Gastrocnemius medialis (tissue), 4 donors: ENCODE results near the gene TNS1. TPM values are rescaled to one million over a fixed set of nuclear protein-coding genes. Genes with fewer than 3 reads are reported as not detected.

Experiments
- ATAC-seq, 2 donors: fragments of 150-250 bp; one replicate each; pipeline ENCODE4 v1.9.1; 2016
- DNase-seq, 2 donors: peaks; one replicate each; pipeline ENCODE4 v3.0.0-alpha.2; 2019
- H3K27ac ChIP-seq, 4 donors: fragments of 200-600 bp; sonication (generic); 1 replicate in 1 of 4; 2 replicates in 3 of 4; pipeline ENCODE4 v1.5.1; 2016 to 2018; ENCODE audit warnings: mild to moderate bottlenecking in 2 of 4, moderate library complexity in 1 of 4
- H3K27me3 ChIP-seq, 3 donors: fragments of 200-600 bp; sonication (generic) in 2 of 3; 1 replicate in 1 of 3; 2 replicates in 2 of 3; pipeline versions ENCODE4 v1.5.1 to v1.6.0; 2016 to 2019; ENCODE audit warnings: mild to moderate bottlenecking in 1 of 3, moderate library complexity in 1 of 3
- H3K36me3 ChIP-seq, 2 donors: fragments of 200-600 bp; sonication (generic) in 1 of 2; one replicate each; pipeline ENCODE4 v1.5.1; 2017 to 2018
- H3K4me1 ChIP-seq, 2 donors: fragments of 200-600 bp; sonication (generic) in 1 of 2; one replicate each; pipeline ENCODE4 v1.5.1; 2016 to 2017; ENCODE audit warnings: mild to moderate bottlenecking in 2 of 2
- H3K4me3 ChIP-seq, 4 donors: fragments of 200-600 bp; sonication (generic) in 3 of 4; 1 replicate in 1 of 4; 2 replicates in 3 of 4; pipeline ENCODE4 v1.5.1; 2016 to 2019; ENCODE audit warnings: mild to moderate bottlenecking in 2 of 4
- H3K9me3 ChIP-seq, 3 donors: fragments of 200-600 bp; sonication (generic) in 2 of 3; 1 replicate in 1 of 3; 2 replicates in 2 of 3; pipeline ENCODE4 v1.5.1; 2016 to 2019
- POLR2A ChIP-seq, 2 donors: fragments of 450-650 bp; IDR thresholded peaks; one replicate each; pipeline ENCODE4 v1.6.1; 2017; ENCODE audit warnings: antibody characterized with exemption in 2 of 2, mild to moderate bottlenecking in 2 of 2, moderate library complexity in 2 of 2
- in situ Hi-C, 4 donors: fragments of 200-750 bp; cut with MboI; loops; one replicate each; pipeline versions ENCODE4 v1.15.0 to v1.8.0; 2017; ENCODE audit warnings: low sequenced_read_pairs in 4 of 4
- intact Hi-C: fragments of 100-400 bp; cut with DNase I; formaldehyde crosslinking; loops from one replicate; pipeline ENCODE4 v1.15.1; 2023; ENCODE audit warnings: low total_unique reads
- total RNA-seq, 4 donors: library from RNA; depleted of rRNA; stranded (reverse); fragments of >200 nt; gene quantifications; one replicate each; pipeline versions ENCODE4 v1.1.0 to v1.2.3, GENCODE V29; 2016
- TF ChIP-seq, protein P1 (sequence below), 5 experiments: fragments of 450-650 bp in 3 of 5; fragments of 200-600 bp in 2 of 5; sonication (generic) in 2 of 5; IDR thresholded peaks in 4 of 5; conservative IDR thresholded peaks in 1 of 5; 1 replicate in 4 of 5; 2 replicates in 1 of 5; pipeline ENCODE4 v1.5.1; 2016 to 2019; ENCODE audit warnings: antibody characterized with exemption in 5 of 5, mild to moderate bottlenecking in 3 of 5, moderate library complexity in 3 of 5

The TNS1 gene
- total RNA-seq, 4 donors from 2014 or later, result 407 to 670 (median 484) TPM

DNA sequence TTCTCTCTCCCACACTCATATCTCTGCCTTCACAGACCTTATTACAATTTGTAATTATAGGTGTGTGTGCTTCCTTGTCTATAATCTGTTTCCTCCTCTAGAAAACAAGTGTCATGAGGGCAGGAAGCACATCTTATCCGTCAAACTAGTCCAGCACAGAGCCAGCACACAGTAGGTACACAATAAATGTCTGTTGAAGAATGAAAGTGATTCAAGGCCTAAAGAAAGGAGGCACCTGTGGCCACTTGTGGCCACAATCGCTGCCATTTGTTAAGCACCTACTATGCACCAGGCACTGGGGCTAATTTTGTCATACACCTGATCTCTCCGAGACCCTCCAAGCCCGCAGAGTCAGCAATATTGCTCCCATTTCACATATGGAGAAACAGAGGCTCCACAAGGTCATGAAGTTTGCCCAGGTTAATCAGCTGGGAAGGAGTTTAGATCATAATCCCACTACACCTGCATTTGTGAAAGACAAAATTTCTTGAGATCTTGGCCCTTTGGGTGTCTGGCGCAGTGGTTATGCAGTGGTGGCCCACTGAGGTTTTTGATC lies 78.4 kb downstream of the TNS1 start:
- H3K9me3 ChIP-seq, result no peaks in the 10 kb centered on the region
- in situ Hi-C loops (no loop called here), intact Hi-C loops (no loop called here)
- H3K4me3 ChIP-seq, result no peak overlapping the region
- H3K27ac ChIP-seq, result peak overlapping the region; percentile 87 to 94 (median 89)
- ATAC-seq (no peak), DNase-seq (no peak)
- no peaks in the 10 kb centered on the region for H3K36me3 ChIP-seq
- TF ChIP-seq, protein P1, sequence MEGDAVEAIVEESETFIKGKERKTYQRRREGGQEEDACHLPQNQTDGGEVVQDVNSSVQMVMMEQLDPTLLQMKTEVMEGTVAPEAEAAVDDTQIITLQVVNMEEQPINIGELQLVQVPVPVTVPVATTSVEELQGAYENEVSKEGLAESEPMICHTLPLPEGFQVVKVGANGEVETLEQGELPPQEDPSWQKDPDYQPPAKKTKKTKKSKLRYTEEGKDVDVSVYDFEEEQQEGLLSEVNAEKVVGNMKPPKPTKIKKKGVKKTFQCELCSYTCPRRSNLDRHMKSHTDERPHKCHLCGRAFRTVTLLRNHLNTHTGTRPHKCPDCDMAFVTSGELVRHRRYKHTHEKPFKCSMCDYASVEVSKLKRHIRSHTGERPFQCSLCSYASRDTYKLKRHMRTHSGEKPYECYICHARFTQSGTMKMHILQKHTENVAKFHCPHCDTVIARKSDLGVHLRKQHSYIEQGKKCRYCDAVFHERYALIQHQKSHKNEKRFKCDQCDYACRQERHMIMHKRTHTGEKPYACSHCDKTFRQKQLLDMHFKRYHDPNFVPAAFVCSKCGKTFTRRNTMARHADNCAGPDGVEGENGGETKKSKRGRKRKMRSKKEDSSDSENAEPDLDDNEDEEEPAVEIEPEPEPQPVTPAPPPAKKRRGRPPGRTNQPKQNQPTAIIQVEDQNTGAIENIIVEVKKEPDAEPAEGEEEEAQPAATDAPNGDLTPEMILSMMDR (IDR thresholded peaks at IDR 0.05 in 4 of 5, conservative IDR thresholded peaks at IDR 0.05 in 1 of 5), result no peak
- no peak for TF ChIP-seq POLR2A (IDR thresholded peaks at IDR 0.05)
- peaks cover 71 to 97% of the 10 kb centered on the region in 2 donors for H3K4me1 ChIP-seq
- no peaks in the 10 kb centered on the region for H3K27me3 ChIP-seq

DNA sequence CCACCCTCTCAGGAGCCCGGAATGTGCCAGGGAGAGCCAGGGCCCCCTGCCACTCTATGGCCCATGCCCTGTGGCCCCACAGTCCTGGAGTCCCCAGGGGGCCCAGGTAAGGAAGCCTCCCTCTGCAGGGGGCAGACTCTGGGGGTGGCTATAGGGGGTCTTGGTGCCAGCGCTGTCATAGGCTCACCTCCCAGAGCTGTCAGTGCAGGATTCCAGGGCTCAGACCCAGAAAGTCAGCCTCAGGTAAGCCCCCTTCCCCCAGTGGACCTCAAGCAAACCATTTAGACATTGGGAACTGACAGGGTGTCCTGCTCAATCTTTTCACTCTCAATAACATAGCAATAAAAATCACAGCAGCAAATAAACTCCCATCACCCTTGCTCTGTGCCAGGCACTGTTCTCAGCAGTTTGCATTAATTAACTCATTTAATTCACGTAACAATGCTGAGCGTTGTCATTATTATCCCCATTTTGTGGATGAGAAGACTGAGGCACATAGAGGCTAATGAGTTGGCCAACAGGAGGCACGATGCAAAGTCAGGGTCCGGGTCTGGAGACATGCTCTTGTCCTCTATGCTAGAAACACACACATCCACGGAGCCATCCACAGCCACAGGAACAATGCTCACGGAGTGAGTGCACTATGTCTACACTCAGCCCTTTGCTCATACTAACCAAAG lies 79.6 kb downstream of the TNS1 start:
- TF ChIP-seq, protein P1 (IDR thresholded peaks at IDR 0.05 in 4 of 5, conservative IDR thresholded peaks at IDR 0.05 in 1 of 5), result peak in 1 of 5 experiments; percentile 6
- no peak for TF ChIP-seq POLR2A (IDR thresholded peaks at IDR 0.05)
- Histone ChIP-seq H3K27me3 (no peaks in the 10 kb centered on the region), H3K27ac (peak overlapping the region; percentile 87 to 94 (median 92)), H3K9me3 (no peaks in the 10 kb centered on the region), H3K4me1 (peaks cover 65 to 96% of the 10 kb centered on the region in 2 donors), H3K36me3 (no peaks in the 10 kb centered on the region), H3K4me3 (no peak overlapping the region)
- ATAC-seq (no peak), DNase-seq (no peak)
- in situ Hi-C loops (no loop called here), intact Hi-C loops (loop anchor here (2.0 kb wide), 1 partner anchor 32 kb away; no protein-coding TSS in a partner anchor)

DNA sequence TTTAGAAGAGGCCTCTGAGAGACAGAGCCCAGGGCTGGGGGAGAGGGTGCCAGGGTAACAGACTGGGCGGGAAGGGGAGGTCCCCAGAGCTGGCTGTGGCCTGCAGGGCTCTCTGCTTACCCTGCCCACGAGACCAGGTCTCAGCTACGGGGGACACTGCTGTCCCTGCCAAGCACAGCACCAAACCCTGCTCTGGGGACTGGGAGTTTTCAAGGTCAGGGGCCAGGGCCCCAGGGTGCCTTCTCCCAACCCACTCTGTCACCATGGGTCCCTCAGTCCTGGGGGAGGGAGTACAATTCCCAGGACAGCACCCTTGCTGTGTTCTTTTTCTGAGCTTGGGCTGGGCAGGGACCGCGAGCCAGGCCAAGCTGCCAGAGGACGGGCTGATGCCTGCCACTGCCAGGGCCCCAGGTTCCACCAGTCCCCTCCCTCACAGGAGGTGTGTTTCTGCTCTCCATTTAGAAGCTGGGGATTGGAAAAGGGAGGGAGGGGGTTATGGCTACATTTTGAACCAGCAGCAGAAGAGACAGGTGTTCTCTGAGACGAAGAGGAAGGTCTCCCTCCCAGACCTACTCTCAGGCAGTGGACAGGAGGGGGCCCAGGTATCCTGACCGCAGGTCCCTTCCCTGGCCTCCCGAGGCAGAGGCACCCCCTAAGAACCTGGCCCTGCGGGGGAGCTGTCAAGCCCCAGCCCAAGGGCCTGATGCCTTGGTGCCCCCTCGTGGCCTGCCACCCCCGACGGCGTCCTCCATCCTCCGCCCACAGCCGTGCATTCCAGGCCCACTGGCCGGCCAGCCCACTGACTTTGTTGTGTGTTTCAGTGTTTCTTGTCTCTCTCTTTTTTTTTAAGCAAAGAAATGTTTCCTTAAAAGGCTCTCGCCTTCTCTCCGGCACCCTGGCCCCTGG lies 80.4 kb downstream of the TNS1 start:
- H3K4me1 ChIP-seq, result peaks cover 65 to 96% of the 10 kb centered on the region in 2 donors
- no peaks in the 10 kb centered on the region for H3K9me3 ChIP-seq
- in situ Hi-C loops, result no loop called here
- ATAC-seq (peak; percentile 50 to 53), DNase-seq (peak in 1 of 2 donors; percentile 49)
- H3K27ac ChIP-seq, result peak overlapping the region; percentile 87 to 94 (median 92)
- no peaks in the 10 kb centered on the region for H3K36me3 ChIP-seq
- TF ChIP-seq, protein P1 (IDR thresholded peaks at IDR 0.05 in 4 of 5, conservative IDR thresholded peaks at IDR 0.05 in 1 of 5), result peak in 4 of 5 experiments; percentile 42 to 70 (median 62)
- TF ChIP-seq POLR2A (IDR thresholded peaks at IDR 0.05), result no peak
- H3K27me3 ChIP-seq, result no peaks in the 10 kb centered on the region
- intact Hi-C loops, result loop anchor here (1.0 to 2.0 kb wide), 2 partner anchors 19 to 32 kb away; no protein-coding TSS in a partner anchor
- peak overlapping the region in 1 of 4 donors; percentile 32 for H3K4me3 ChIP-seq

DNA sequence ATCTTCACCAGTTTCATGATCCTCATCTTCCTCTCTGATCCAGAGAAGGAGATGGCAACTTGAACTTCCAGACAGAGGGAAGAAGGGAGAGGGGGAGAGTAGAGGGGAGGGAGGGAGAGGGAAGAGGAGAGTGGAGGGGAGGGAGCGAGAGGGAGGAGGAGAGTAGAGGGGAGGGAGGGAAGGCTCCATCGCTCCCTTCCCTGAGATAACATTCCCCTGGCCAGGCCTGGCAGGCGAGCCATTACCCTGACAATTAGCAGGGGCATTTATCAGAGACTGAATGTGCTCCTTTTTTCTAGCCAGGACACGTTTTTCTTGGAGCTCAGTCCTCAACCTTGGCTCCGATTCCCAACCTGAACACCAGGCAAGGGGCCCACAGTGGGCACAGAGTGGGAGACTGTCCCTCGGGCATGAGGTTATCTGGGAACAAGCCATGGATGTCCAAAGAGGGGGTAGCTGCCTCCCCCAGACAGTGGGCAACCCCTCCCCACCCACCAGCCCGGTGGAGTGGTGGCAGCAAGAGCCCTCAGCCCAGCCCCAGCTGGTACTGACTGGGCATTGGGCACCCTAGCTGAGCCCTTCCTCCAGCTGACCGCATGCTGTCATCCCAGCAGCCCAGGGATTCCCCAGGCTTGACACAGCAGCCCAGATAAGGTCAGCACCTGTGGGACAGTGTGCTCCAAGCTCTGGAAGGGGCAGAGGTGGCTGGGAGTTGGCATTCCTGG lies 81.8 kb downstream of the TNS1 start:
- Histone ChIP-seq H3K36me3 (no peaks in the 10 kb centered on the region), H3K4me3 (peak overlapping the region in 2 of 4 donors; percentile 0 to 14), H3K27me3 (no peaks in the 10 kb centered on the region), H3K27ac (peak overlapping the region; percentile 87 to 94 (median 92)), H3K9me3 (no peaks in the 10 kb centered on the region), H3K4me1 (peaks cover 74 to 98% of the 10 kb centered on the region in 2 donors)
- DNase-seq (peak; percentile 87 to 88), ATAC-seq (peak; percentile 80 to 84)
- in situ Hi-C loops, result no loop called here
- intact Hi-C loops, result no loop called here
- TF ChIP-seq POLR2A (IDR thresholded peaks at IDR 0.05), result peak; percentile 77 to 84
- TF ChIP-seq, protein P1 (IDR thresholded peaks at IDR 0.05 in 4 of 5, conservative IDR thresholded peaks at IDR 0.05 in 1 of 5), result no peak
